A549 (cell line): Measurements from ENCODE around the gene ASTN1. TPM values are rescaled to one million over a fixed set of nuclear protein-coding genes. Genes with fewer than 3 reads are reported as not detected.

Experiments used
- ATAC-seq, 2 experiments: fragments of 200-7000 bp in 1 of 2; fragments of >200 bp in 1 of 2; cut with Nextera tagmentation in 1 of 2; cut with Tn5 transposase in 1 of 2; 3 replicates each; pipeline versions ENCODE4 v1.8.0 to v1.9.1; 2018 to 2020; ENCODE audit warnings: mild to moderate bottlenecking in 1 of 2, moderate library complexity in 1 of 2
- CTCF ChIA-PET: fragments of 300-600 bp; sonication (Branson Sonifier 250); formaldehyde crosslinking; extraction: SDS; loops from one replicate; lab custom pipeline; 2021; ENCODE audit warnings: antibody characterized with exemption, inconsistent platforms; lab: Yijun Ruan, JAX
- POLR2A ChIA-PET: fragments of 350-600 bp; formaldehyde crosslinking; extraction: SDS; loops from one replicate; lab custom pipeline; 2021; ENCODE audit warnings: antibody characterized with exemption, inconsistent platforms; lab: Yijun Ruan, JAX
- DNase-seq, 2 experiments: peaks; one replicate each; pipeline versions ENCODE4 v3.0.0 to v3.0.0-alpha.2; 2011 to 2016; ENCODE audit warnings: low read depth in 1 of 2, low spot score in 1 of 2
- FAIRE-seq: peaks from 2 replicates; lab custom pipeline; 2011; peaks lifted over from hg19 to GRCh38; lab: Jason Lieb, UNC
- H3K27ac ChIP-seq, 2 experiments: fragments of >200 bp; sonication (Bioruptor Twin); formaldehyde crosslinking; 3 replicates each; pipeline ENCODE4 v1.5.1; 2016 to 2017
- H3K4me1 ChIP-seq: fragments of >200 bp; sonication (Bioruptor Twin); formaldehyde crosslinking; 3 replicates; pipeline ENCODE4 v1.6.1; 2016
- H3K4me2 ChIP-seq: fragments of >200 bp; sonication (Bioruptor Twin); formaldehyde crosslinking; 3 replicates; pipeline ENCODE4 v1.6.1; 2016
- H3K4me3 ChIP-seq: fragments of >200 bp; sonication (Bioruptor Twin); formaldehyde crosslinking; 3 replicates; pipeline ENCODE4 v1.5.1; 2016
- H3K9me3 ChIP-seq: fragments of >200 bp; sonication (Bioruptor Twin); formaldehyde crosslinking; 3 replicates; pipeline ENCODE4 v1.6.1; 2016
- BHLHE40 ChIP-seq: IDR thresholded peaks from 2 replicates; pipeline ENCODE4 v1.6.1; 2012; ENCODE audit warnings: low read depth, low read length, inconsistent platforms
- CBX2 ChIP-seq: fragments of 200-600 bp; sonication (generic); IDR thresholded peaks from 2 replicates; pipeline ENCODE4 v1.6.1; 2016; ENCODE audit warnings: low read depth, mild to moderate bottlenecking, borderline replicate concordance
- EHF ChIP-seq: fragments of 250-450 bp; sonication (Bioruptor Pico); IDR thresholded peaks from 2 replicates; pipeline ENCODE4 v1.5.0; 2020; ENCODE audit warnings: mild to moderate bottlenecking
- ESRRA ChIP-seq: fragments of 150-350 bp; IDR thresholded peaks from 2 replicates; pipeline ENCODE4 v1.6.1; 2014; ENCODE audit warnings: mild to moderate bottlenecking, low read length, borderline replicate concordance
- FOSB ChIP-seq: fragments of 250-450 bp; sonication (Bioruptor Pico); IDR thresholded peaks from 2 replicates; pipeline ENCODE4 v1.5.0; 2020; ENCODE audit warnings: mild to moderate bottlenecking, moderate library complexity
- FOSL2 ChIP-seq, 2 experiments: fragments of 450-650 bp in 1 of 2; fragments of >200 bp in 1 of 2; sonication (Bioruptor Twin) in 1 of 2; formaldehyde crosslinking; IDR thresholded peaks; 2 replicates each; pipeline versions ENCODE4 v1.5.0 to v1.6.1; 2016 to 2020; ENCODE audit warnings: mild to moderate bottlenecking in 1 of 2, moderate library complexity in 1 of 2
- FOXS1 ChIP-seq: fragments of 250-450 bp; sonication (Bioruptor Pico); IDR thresholded peaks from 2 replicates; pipeline ENCODE4 v1.5.0; 2020; ENCODE audit warnings: mild to moderate bottlenecking, moderate library complexity
- GATA3 ChIP-seq: IDR thresholded peaks from 2 replicates; pipeline ENCODE4 v1.6.1; 2012; ENCODE audit warnings: borderline replicate concordance
- HEYL ChIP-seq: fragments of 250-450 bp; sonication (Bioruptor Pico); IDR thresholded peaks from 2 replicates; pipeline ENCODE4 v1.8.0; 2021; ENCODE audit warnings: mild to moderate bottlenecking, moderate library complexity
- HOXB13 ChIP-seq: fragments of 250-450 bp; sonication (Bioruptor Pico); IDR thresholded peaks from 2 replicates; pipeline ENCODE4 v1.5.0; 2020; ENCODE audit warnings: low read depth, mild to moderate bottlenecking, moderate library complexity
- JUNB ChIP-seq: fragments of >200 bp; sonication (Bioruptor Twin); formaldehyde crosslinking; IDR thresholded peaks from 2 replicates; pipeline ENCODE4 v1.6.1; 2016
- MAFK ChIP-seq: fragments of 450-650 bp; IDR thresholded peaks from 2 replicates; pipeline ENCODE4 v1.6.1; 2014; ENCODE audit not compliant: partially characterized antibody
- MAZ ChIP-seq: fragments of 150-350 bp; IDR thresholded peaks from 2 replicates; pipeline ENCODE4 v1.6.1; 2014; ENCODE audit warnings: antibody characterized with exemption, low read depth, low read length, borderline replicate concordance
- MYC ChIP-seq: IDR thresholded peaks from 2 replicates; pipeline ENCODE4 v1.6.1; 2012; ENCODE audit warnings: mild to moderate bottlenecking, inconsistent platforms, low read length, improper control_type of control experiment, borderline replicate concordance
- PHF8 ChIP-seq: fragments of 200-600 bp; sonication (generic); IDR thresholded peaks from 2 replicates; pipeline ENCODE4 v1.6.1; 2016; ENCODE audit warnings: low read depth, mild to moderate bottlenecking, antibody characterized with exemption, moderate library complexity, borderline replicate concordance
- POLR2AphosphoS2 ChIP-seq: conservative IDR thresholded peaks from 2 replicates; pipeline ENCODE4 v1.6.1; 2012; ENCODE audit warnings: low read length, improper control_type of control experiment, inconsistent platforms
- RAD21 ChIP-seq, 2 experiments: fragments of >200 bp in 1 of 2; sonication (Bioruptor Twin) in 1 of 2; formaldehyde crosslinking in 1 of 2; IDR thresholded peaks in 1 of 2; conservative IDR thresholded peaks in 1 of 2; 2 replicates in 1 of 2; 3 replicates in 1 of 2; pipeline ENCODE4 v1.6.1; 2012 to 2018; ENCODE audit warnings: inconsistent platforms in 1 of 2
- RARB ChIP-seq: fragments of 250-450 bp; sonication (Bioruptor Pico); IDR thresholded peaks from 2 replicates; pipeline ENCODE4 v1.8.0; 2021; ENCODE audit warnings: mild to moderate bottlenecking, moderate library complexity
- RCOR1 ChIP-seq: fragments of 150-350 bp; IDR thresholded peaks from 2 replicates; pipeline ENCODE4 v1.6.1; 2014; ENCODE audit warnings: antibody characterized with exemption, low read length, low read depth
- SREBF2 ChIP-seq: fragments of 450-650 bp; IDR thresholded peaks from 2 replicates; pipeline ENCODE4 v1.6.1; 2014; ENCODE audit warnings: mild to moderate bottlenecking, moderate library complexity
- TFCP2L1 ChIP-seq: fragments of 250-450 bp; sonication (Bioruptor Pico); IDR thresholded peaks from 2 replicates; pipeline ENCODE4 v1.5.0; 2021; ENCODE audit warnings: mild to moderate bottlenecking
- TP53 ChIP-seq: fragments of 250-450 bp; sonication (Bioruptor Pico); IDR thresholded peaks from 2 replicates; pipeline ENCODE4 v1.5.0; 2021; ENCODE audit warnings: mild to moderate bottlenecking, moderate library complexity
- ZFP36 ChIP-seq: fragments of 450-650 bp; IDR thresholded peaks from 2 replicates; pipeline ENCODE4 v1.6.1; 2014; ENCODE audit warnings: borderline replicate concordance; ENCODE audit not compliant: partially characterized antibody
- WGBS: methylation state at CpG from one replicate; pipeline ENCODE4 v1.1.6; 2017; ENCODE audit errors: missing lambda C conversion rate; 5-methylcytosine and 5-hydroxymethylcytosine counted together
- polyA plus RNA-seq, 4 experiments: library from polyadenylated mRNA; depleted of rRNA in 3 of 4; stranded (reverse); fragments of >200 nt; fragmentation: RNase III in 1 of 4; extraction: RNeasy Plus Mini Kit Qiagen cat#74134 plus additional on column Dnase treatment in 1 of 4; gene quantifications; 2 replicates in 3 of 4; 3 replicates in 1 of 4; pipeline ENCODE4 v1.2.3, GENCODE V29; 2011 to 2017
- TF ChIP-seq, protein P1 (sequence below): fragments of 450-650 bp; IDR thresholded peaks from 2 replicates; pipeline ENCODE4 v1.6.1; 2014; ENCODE audit warnings: antibody characterized with exemption
- TF ChIP-seq, protein P2 (sequence below): IDR thresholded peaks from 2 replicates; pipeline ENCODE4 v1.6.1; 2012; ENCODE audit warnings: low read depth, borderline replicate concordance
- TF ChIP-seq, protein P3 (sequence below): fragments of 200-600 bp; sonication (generic); IDR thresholded peaks from 2 replicates; pipeline ENCODE4 v1.6.1; 2016; ENCODE audit warnings: antibody characterized with exemption, mild to moderate bottlenecking, moderate library complexity
- TF ChIP-seq, protein P4 (sequence below): fragments of >200 bp; sonication (Bioruptor Twin); formaldehyde crosslinking; IDR thresholded peaks from 3 replicates; pipeline ENCODE4 v1.6.1; 2016
- TF ChIP-seq, protein P5 (sequence below): fragments of >200 bp; sonication (Bioruptor Twin); formaldehyde crosslinking; IDR thresholded peaks from 2 replicates; pipeline ENCODE4 v1.6.1; 2016
- TF ChIP-seq, protein P6 (sequence below): IDR thresholded peaks from 2 replicates; pipeline ENCODE4 v1.6.1; 2012

Gene ASTN1
- polyA plus RNA-seq, 2 of the 4 experiments (the other 2 are of a cell fraction): not detected

DNA sequence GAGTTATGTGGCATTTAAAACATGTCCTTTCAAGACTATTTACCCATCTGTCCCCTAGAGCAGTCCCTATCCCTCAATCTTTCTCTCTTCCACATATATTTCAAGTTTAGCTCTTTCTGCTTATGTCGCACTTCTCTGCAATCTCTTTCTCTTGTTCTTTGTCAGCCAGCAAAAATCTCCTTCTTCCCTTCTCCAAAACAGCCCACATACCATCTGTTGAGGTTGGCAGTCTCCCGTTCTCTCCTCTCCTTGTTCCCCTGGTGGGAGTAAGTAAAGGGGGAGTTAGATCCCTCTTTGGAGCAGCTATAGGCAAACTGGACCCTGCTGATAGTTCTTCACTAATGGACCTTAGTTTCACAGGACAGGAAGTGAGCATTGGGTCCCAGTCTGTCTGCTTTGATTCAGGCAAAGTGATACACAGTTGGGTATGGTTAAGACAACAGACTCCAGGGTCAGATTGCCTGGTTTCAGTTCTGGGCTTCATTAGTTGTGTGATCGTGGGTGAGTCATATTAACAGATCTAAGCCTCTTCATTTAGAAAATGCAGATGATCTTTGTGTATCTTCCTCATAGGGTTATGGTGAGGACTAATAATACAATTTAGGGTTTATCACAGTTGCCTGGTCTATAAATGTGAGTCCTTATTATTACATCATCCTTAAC is 25.9 kb upstream of the ASTN1 start:
- ChIA-PET CTCF (interaction anchor here (0.6 to 4.6 kb wide), 3 partner anchors 9 to 847 kb away, joined by 3 to 28 read pairs (median 3); no protein-coding TSS in a partner anchor), POLR2A (no interaction called here)
- H3K9me3 ChIP-seq: no peaks in the 10 kb centered on the region; the same call in 2 of the 3 replicates
- no peak for DNase-seq
- no peak overlapping the region for H3K27ac ChIP-seq
- 50% methylated on average over 3 of the region's 3 CpGs for WGBS
- FAIRE-seq: no peak
- no peak overlapping the region for H3K4me2 ChIP-seq
- no peaks in the 10 kb centered on the region for H3K4me1 ChIP-seq
- no peak overlapping the region for H3K4me3 ChIP-seq
- no peak for TF ChIP-seq POLR2AphosphoS2
- TF ChIP-seq MAFK: no peak
- no peak for TF ChIP-seq GATA3
- TF ChIP-seq FOSB (CRISPR knock-in tag): no peak
- TF ChIP-seq RARB (CRISPR knock-in tag): no peak
- TF ChIP-seq CBX2: no peak
- TF ChIP-seq, protein P1, sequence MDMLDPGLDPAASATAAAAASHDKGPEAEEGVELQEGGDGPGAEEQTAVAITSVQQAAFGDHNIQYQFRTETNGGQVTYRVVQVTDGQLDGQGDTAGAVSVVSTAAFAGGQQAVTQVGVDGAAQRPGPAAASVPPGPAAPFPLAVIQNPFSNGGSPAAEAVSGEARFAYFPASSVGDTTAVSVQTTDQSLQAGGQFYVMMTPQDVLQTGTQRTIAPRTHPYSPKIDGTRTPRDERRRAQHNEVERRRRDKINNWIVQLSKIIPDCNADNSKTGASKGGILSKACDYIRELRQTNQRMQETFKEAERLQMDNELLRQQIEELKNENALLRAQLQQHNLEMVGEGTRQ: no peak
- TF ChIP-seq JUNB: no peak
- TF ChIP-seq, protein P2, sequence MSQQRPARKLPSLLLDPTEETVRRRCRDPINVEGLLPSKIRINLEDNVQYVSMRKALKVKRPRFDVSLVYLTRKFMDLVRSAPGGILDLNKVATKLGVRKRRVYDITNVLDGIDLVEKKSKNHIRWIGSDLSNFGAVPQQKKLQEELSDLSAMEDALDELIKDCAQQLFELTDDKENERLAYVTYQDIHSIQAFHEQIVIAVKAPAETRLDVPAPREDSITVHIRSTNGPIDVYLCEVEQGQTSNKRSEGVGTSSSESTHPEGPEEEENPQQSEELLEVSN: no peak
- TF ChIP-seq, protein P3, sequence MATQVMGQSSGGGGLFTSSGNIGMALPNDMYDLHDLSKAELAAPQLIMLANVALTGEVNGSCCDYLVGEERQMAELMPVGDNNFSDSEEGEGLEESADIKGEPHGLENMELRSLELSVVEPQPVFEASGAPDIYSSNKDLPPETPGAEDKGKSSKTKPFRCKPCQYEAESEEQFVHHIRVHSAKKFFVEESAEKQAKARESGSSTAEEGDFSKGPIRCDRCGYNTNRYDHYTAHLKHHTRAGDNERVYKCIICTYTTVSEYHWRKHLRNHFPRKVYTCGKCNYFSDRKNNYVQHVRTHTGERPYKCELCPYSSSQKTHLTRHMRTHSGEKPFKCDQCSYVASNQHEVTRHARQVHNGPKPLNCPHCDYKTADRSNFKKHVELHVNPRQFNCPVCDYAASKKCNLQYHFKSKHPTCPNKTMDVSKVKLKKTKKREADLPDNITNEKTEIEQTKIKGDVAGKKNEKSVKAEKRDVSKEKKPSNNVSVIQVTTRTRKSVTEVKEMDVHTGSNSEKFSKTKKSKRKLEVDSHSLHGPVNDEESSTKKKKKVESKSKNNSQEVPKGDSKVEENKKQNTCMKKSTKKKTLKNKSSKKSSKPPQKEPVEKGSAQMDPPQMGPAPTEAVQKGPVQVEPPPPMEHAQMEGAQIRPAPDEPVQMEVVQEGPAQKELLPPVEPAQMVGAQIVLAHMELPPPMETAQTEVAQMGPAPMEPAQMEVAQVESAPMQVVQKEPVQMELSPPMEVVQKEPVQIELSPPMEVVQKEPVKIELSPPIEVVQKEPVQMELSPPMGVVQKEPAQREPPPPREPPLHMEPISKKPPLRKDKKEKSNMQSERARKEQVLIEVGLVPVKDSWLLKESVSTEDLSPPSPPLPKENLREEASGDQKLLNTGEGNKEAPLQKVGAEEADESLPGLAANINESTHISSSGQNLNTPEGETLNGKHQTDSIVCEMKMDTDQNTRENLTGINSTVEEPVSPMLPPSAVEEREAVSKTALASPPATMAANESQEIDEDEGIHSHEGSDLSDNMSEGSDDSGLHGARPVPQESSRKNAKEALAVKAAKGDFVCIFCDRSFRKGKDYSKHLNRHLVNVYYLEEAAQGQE: no peak
- TF ChIP-seq RAD21 (conservative IDR thresholded peaks at IDR 0.05 in 1 of 2, IDR thresholded peaks at IDR 0.05 in 1 of 2): no peak
- TF ChIP-seq, protein P4, sequence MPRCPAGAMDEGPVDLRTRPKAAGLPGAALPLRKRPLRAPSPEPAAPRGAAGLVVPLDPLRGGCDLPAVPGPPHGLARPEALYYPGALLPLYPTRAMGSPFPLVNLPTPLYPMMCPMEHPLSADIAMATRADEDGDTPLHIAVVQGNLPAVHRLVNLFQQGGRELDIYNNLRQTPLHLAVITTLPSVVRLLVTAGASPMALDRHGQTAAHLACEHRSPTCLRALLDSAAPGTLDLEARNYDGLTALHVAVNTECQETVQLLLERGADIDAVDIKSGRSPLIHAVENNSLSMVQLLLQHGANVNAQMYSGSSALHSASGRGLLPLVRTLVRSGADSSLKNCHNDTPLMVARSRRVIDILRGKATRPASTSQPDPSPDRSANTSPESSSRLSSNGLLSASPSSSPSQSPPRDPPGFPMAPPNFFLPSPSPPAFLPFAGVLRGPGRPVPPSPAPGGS: no peak
- TF ChIP-seq, protein P5, sequence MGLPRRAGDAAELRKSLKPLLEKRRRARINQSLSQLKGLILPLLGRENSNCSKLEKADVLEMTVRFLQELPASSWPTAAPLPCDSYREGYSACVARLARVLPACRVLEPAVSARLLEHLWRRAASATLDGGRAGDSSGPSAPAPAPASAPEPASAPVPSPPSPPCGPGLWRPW: no peak
- no peak for TF ChIP-seq MAZ
- TF ChIP-seq HEYL (CRISPR knock-in tag): no peak
- no peak for TF ChIP-seq PHF8
- no peak for TF ChIP-seq FOXS1 (CRISPR knock-in tag)
- ATAC-seq: no peak

DNA sequence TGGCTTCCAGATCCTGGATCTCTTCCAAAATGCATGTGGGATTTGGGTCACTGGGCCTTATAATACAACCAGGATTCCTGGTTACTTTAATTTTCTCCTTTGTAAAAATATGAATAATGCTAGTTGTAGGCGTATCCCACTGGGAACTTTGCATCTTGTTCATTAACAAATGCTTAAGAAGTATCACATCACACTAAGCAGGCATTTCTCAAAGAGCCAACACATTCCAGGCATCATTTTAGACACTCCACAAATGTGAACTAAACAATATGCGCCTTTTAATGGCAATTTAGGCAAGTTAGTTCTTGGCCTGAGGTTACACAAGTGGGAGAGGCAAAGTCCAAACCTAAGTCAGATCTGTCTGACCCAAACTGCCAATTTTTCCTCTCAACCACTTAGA is 22.1 kb upstream of the ASTN1 start:
- no peaks in the 10 kb centered on the region for H3K4me1 ChIP-seq
- H3K4me3 ChIP-seq: no peak overlapping the region
- DNase-seq (no peak), FAIRE-seq (no peak), ATAC-seq (no peak)
- POLR2A ChIA-PET: no interaction called here
- 84% methylated on average over 2 of the region's 2 CpGs for WGBS
- no peak overlapping the region for H3K4me2 ChIP-seq
- CTCF ChIA-PET: no interaction called here
- no peaks in the 10 kb centered on the region; the same call in 2 of the 3 replicates for H3K9me3 ChIP-seq
- no peak overlapping the region for H3K27ac ChIP-seq
- TF ChIP-seq RCOR1 (no peak), ESRRA (no peak), SREBF2 (no peak), MYC (no peak), FOSL2 (IDR thresholded peaks at IDR 0.05) (no peak), FOSL2 (CRISPR knock-in tag; IDR thresholded peaks at IDR 0.05) (no peak), EHF (CRISPR knock-in tag) (no peak), BHLHE40 (no peak), POLR2AphosphoS2 (no peak), ZFP36 (no peak), HOXB13 (CRISPR knock-in tag) (no peak), TP53 (CRISPR knock-in tag) (no peak), MAZ (no peak), TFCP2L1 (no peak)
- TF ChIP-seq, protein P6, sequence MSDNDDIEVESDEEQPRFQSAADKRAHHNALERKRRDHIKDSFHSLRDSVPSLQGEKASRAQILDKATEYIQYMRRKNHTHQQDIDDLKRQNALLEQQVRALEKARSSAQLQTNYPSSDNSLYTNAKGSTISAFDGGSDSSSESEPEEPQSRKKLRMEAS: no peak
- TF ChIP-seq, protein P5: no peak
- TF ChIP-seq, protein P2: no peak
